Measurements from ENCODE around the gene ARHGAP28.

- TF ChIP-seq BHLHE40 (IDR thresholded peaks at IDR 0.05; ENCODE audit: borderline replicate concordance in 1 of 2, low read depth in 2 of 2, low read length in 1 of 2), result no peak
- no peak for TF ChIP-seq ZZZ3 (IDR thresholded peaks at IDR 0.05; ENCODE audit: control insufficient read depth, insufficient read length, low read depth)
- no peak for TF ChIP-seq SIN3A (IDR thresholded peaks at IDR 0.05; ENCODE audit: low read depth, low read length)
- no peak for TF ChIP-seq EP300 (IDR thresholded peaks at IDR 0.05; ENCODE audit: borderline replicate concordance in 1 of 2, control insufficient read depth in 1 of 2, low read depth in 2 of 2, low read length in 2 of 2)
- no peak for TF ChIP-seq CTCF (IDR thresholded peaks at IDR 0.05 in 2 of 3, conservative IDR thresholded peaks at IDR 0.05 in 1 of 3; ENCODE audit: control insufficient read depth in 2 of 3, extremely low read depth in 1 of 3, insufficient read depth in 1 of 3, low read depth in 3 of 3, low read length in 3 of 3)
- TF ChIP-seq, protein P1, sequence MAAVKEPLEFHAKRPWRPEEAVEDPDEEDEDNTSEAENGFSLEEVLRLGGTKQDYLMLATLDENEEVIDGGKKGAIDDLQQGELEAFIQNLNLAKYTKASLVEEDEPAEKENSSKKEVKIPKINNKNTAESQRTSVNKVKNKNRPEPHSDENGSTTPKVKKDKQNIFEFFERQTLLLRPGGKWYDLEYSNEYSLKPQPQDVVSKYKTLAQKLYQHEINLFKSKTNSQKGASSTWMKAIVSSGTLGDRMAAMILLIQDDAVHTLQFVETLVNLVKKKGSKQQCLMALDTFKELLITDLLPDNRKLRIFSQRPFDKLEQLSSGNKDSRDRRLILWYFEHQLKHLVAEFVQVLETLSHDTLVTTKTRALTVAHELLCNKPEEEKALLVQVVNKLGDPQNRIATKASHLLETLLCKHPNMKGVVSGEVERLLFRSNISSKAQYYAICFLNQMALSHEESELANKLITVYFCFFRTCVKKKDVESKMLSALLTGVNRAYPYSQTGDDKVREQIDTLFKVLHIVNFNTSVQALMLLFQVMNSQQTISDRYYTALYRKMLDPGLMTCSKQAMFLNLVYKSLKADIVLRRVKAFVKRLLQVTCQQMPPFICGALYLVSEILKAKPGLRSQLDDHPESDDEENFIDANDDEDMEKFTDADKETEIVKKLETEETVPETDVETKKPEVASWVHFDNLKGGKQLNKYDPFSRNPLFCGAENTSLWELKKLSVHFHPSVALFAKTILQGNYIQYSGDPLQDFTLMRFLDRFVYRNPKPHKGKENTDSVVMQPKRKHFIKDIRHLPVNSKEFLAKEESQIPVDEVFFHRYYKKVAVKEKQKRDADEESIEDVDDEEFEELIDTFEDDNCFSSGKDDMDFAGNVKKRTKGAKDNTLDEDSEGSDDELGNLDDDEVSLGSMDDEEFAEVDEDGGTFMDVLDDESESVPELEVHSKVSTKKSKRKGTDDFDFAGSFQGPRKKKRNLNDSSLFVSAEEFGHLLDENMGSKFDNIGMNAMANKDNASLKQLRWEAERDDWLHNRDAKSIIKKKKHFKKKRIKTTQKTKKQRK (IDR thresholded peaks at IDR 0.05; ENCODE audit: low read depth, low read length), result no peak
- TF ChIP-seq FOXK2 (IDR thresholded peaks at IDR 0.05), result no peak
- TF ChIP-seq ZBTB11 (CRISPR knock-in tag; IDR thresholded peaks at IDR 0.05), result no peak
- TF ChIP-seq SMAD5 (IDR thresholded peaks at IDR 0.05; ENCODE audit: low read depth), result no peak
- TF ChIP-seq, protein P2, sequence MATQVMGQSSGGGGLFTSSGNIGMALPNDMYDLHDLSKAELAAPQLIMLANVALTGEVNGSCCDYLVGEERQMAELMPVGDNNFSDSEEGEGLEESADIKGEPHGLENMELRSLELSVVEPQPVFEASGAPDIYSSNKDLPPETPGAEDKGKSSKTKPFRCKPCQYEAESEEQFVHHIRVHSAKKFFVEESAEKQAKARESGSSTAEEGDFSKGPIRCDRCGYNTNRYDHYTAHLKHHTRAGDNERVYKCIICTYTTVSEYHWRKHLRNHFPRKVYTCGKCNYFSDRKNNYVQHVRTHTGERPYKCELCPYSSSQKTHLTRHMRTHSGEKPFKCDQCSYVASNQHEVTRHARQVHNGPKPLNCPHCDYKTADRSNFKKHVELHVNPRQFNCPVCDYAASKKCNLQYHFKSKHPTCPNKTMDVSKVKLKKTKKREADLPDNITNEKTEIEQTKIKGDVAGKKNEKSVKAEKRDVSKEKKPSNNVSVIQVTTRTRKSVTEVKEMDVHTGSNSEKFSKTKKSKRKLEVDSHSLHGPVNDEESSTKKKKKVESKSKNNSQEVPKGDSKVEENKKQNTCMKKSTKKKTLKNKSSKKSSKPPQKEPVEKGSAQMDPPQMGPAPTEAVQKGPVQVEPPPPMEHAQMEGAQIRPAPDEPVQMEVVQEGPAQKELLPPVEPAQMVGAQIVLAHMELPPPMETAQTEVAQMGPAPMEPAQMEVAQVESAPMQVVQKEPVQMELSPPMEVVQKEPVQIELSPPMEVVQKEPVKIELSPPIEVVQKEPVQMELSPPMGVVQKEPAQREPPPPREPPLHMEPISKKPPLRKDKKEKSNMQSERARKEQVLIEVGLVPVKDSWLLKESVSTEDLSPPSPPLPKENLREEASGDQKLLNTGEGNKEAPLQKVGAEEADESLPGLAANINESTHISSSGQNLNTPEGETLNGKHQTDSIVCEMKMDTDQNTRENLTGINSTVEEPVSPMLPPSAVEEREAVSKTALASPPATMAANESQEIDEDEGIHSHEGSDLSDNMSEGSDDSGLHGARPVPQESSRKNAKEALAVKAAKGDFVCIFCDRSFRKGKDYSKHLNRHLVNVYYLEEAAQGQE (IDR thresholded peaks at IDR 0.05; ENCODE audit: low read depth, low read length), result no peak
- no peak for TF ChIP-seq EZH2 (IDR thresholded peaks at IDR 0.05; ENCODE audit: borderline replicate concordance, control insufficient read depth, low read depth, low read length)
- no peak for TF ChIP-seq CBX3 (IDR thresholded peaks at IDR 0.05; ENCODE audit: borderline replicate concordance, low read depth)
These were observed 113.8 kb downstream of the ARHGAP28 start for GRCh38 chr18:6843308-6843707.
